GM12801 (cell line): Measurements from ENCODE around the gene SOST.

Source experiments
- CTCF ChIP-seq: IDR thresholded peaks from one replicate; pipeline ENCODE4 v1.5.1; 2011; ENCODE audit warnings: control low read depth; ENCODE audit not compliant: insufficient read length; ENCODE audit errors: extremely low read depth

Gene SOST

GRCh38 chr17:43780135-43780534, 21.5 kb upstream of the SOST start, which contains the start of gene CFAP97D1:
Gene CFAP97D1, plus strand, starts transcription at chr17:43780435. Its CDS starts 28 bp downstream, at chr17:43780463.
- no peak for TF ChIP-seq CTCF

- no peak for TF ChIP-seq CTCF
Measured at GRCh38 chr17:43779145-43780125, 20.8 kb upstream of the SOST start.

GRCh38 chr17:43778337-43779144, 19.9 kb upstream of the SOST start, which contains the start of gene DUSP3:
Gene DUSP3, minus strand, starts transcription at chr17:43778977. Its CDS starts 53 bp downstream, at chr17:43778924.
- no peak for TF ChIP-seq CTCF

GRCh38 chr17:43774304-43775250, 16.0 kb upstream of the SOST start:
- TF ChIP-seq CTCF: no peak

GRCh38 chr17:43772877-43773648, 14.5 kb upstream of the SOST start:
- TF ChIP-seq CTCF: no peak

GRCh38 chr17:43771463-43771862, 12.9 kb upstream of the SOST start:
- no peak for TF ChIP-seq CTCF
